ENCODE data around the gene C12orf57. TPM values are rescaled to one million over a fixed set of nuclear protein-coding genes. Genes with fewer than 3 reads are reported as not detected.

The C12orf57 gene
- total and polyA plus RNA-seq, 2 of the 13 experiments (the other 11 are each of a cell fraction or from before 2014, with no cell fraction given), result 84.0 to 287 TPM

DNA sequence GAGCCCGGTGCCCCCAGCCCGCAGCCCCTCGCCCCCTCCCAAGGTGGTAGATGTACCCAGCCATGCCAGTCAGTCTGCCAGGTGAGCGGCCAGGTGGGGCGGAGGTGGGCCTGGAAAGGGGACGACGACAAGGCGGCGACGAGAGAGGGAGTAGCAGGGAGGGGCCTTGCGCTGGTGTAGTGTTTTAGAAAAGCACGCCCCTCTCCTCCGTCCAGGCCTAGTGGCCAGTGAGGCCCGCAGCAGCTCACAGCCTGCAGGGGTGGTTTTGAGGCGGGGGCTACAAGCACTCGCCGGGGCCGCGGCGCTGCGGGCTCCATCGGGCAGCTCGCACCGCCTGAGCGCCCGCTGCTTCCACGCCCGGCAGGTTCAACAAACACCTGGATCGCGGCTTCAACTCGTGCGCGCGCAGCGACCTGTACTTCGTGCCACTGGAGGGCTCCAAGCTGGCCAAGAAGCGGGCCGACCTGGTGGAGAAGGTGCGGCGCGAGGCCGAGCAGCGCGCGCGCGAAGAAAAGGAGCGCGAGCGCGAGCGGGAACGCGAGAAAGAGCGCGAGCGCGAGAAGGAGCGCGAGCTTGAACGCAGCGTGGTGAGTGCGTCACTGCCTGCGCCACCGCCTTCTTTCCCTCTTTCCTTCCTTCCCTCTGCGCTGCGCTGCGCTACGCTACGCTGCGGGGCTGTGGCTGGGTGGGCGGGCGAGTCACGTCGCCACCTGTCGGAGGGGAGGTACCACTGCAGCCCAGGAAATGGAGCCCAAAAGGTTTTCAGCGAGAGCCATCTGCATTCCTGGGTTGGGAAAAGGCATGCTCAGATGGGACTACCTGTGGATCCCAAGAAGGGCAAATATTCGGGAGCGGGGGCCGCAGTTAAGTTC, 6.1 kb upstream of the C12orf57 start (continued):
- 0 out of 2 replicates have a peak, but pooled peaks have one; percentile 20 for TF ChIP-seq ZNF512B (CRISPR knock-in tag; IDR thresholded peaks at IDR 0.05; ENCODE audit: borderline replicate concordance)
- no peak for TF ChIP-seq ZNF138 (CRISPR knock-in tag; IDR thresholded peaks at IDR 0.05; ENCODE audit: low read depth)
- TF ChIP-seq CHCHD3 (CRISPR knock-in tag; IDR thresholded peaks at IDR 0.05), result peak; percentile 42; the same call in 1 of the 2 replicates
- TF ChIP-seq REPIN1 (CRISPR knock-in tag; IDR thresholded peaks at IDR 0.05; ENCODE audit: borderline replicate concordance, low read depth), result peak; percentile 97
- TF ChIP-seq KMT2B (CRISPR knock-in tag; IDR thresholded peaks at IDR 0.05), result peak; percentile 90
- TF ChIP-seq SKI (IDR thresholded peaks at IDR 0.05; ENCODE audit: partially characterized antibody), result no peak
- peak; percentile 100 for TF ChIP-seq KDM2A (CRISPR knock-in tag; IDR thresholded peaks at IDR 0.05; ENCODE audit: borderline replicate concordance, low read depth)
- TF ChIP-seq EHMT2 (IDR thresholded peaks at IDR 0.05; ENCODE audit: borderline replicate concordance, low read depth, low read length), result no peak
- peak; percentile 69 for TF ChIP-seq ZNF883 (CRISPR knock-in tag; IDR thresholded peaks at IDR 0.05; ENCODE audit: not compliant biosample characterization)
- TF ChIP-seq, protein P1, sequence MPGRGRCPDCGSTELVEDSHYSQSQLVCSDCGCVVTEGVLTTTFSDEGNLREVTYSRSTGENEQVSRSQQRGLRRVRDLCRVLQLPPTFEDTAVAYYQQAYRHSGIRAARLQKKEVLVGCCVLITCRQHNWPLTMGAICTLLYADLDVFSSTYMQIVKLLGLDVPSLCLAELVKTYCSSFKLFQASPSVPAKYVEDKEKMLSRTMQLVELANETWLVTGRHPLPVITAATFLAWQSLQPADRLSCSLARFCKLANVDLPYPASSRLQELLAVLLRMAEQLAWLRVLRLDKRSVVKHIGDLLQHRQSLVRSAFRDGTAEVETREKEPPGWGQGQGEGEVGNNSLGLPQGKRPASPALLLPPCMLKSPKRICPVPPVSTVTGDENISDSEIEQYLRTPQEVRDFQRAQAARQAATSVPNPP (CRISPR knock-in tag; IDR thresholded peaks at IDR 0.05), result peak; percentile 86; the same call in 1 of the 2 replicates
- TF ChIP-seq NR1H2 (CRISPR knock-in tag; IDR thresholded peaks at IDR 0.05; ENCODE audit: borderline replicate concordance, low read depth), result peak; percentile 82
- no peak for TF ChIP-seq ARNT (IDR thresholded peaks at IDR 0.05)
- TF ChIP-seq ZNF691 (CRISPR knock-in tag; IDR thresholded peaks at IDR 0.05; ENCODE audit: borderline replicate concordance, low read depth), result peak; percentile 56; the same call in 1 of the 2 replicates
- peak; percentile 81 for TF ChIP-seq MED1 (CRISPR knock-in tag; IDR thresholded peaks at IDR 0.05)
- TF ChIP-seq SOX13 (IDR thresholded peaks at IDR 0.05), result no peak
- peak in 1 of 2 experiments; percentile 72; a peak in 2 of 4 replicates for TF ChIP-seq SOX13 (CRISPR knock-in tag; conservative IDR thresholded peaks at IDR 0.05 in 1 of 2, IDR thresholded peaks at IDR 0.05 in 1 of 2)
- peak; percentile 84; the same call in 1 of the 2 replicates for TF ChIP-seq TBX2 (CRISPR knock-in tag; IDR thresholded peaks at IDR 0.05; ENCODE audit: borderline replicate concordance)
- 0 out of 2 replicates have a peak, but pooled peaks have one; percentile 66 for TF ChIP-seq ZNF33A (CRISPR knock-in tag; IDR thresholded peaks at IDR 0.05; ENCODE audit: borderline replicate concordance)
- TF ChIP-seq AKAP8 (CRISPR knock-in tag; IDR thresholded peaks at IDR 0.05), result peak; percentile 98
- peak; percentile 32; the same call in 1 of the 2 replicates for TF ChIP-seq ETV6 (CRISPR knock-in tag; conservative IDR thresholded peaks at IDR 0.05)
- peak; percentile 94 for TF ChIP-seq MAX (IDR thresholded peaks at IDR 0.05)
- TF ChIP-seq, protein P2, sequence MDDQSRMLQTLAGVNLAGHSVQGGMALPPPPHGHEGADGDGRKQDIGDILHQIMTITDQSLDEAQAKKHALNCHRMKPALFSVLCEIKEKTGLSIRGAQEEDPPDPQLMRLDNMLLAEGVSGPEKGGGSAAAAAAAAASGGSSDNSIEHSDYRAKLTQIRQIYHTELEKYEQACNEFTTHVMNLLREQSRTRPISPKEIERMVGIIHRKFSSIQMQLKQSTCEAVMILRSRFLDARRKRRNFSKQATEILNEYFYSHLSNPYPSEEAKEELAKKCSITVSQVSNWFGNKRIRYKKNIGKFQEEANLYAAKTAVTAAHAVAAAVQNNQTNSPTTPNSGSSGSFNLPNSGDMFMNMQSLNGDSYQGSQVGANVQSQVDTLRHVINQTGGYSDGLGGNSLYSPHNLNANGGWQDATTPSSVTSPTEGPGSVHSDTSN (CRISPR knock-in tag; IDR thresholded peaks at IDR 0.05; ENCODE audit: borderline replicate concordance), result peak; percentile 74; the same call in 1 of the 2 replicates
